NCI-H128 (cell line): Measurements from ENCODE around the gene TEF.
"Not testable (repeated sequence)": the region's sequence is repeated elsewhere in the genome, so short reads cannot be mapped to it uniquely, and the experiment has no call there.

ENCODE experiments used
- DNase-seq: peaks from one replicate; lab custom pipeline; 2025; ENCODE audit not compliant: unreplicated experiment; lab: John Stamatoyannopoulos, UW

TEF gene

GRCh38 chr22:41417622-41418390 is 36.1 kb downstream of the TEF start:
- no peak for DNase-seq

GRCh38 chr22:41418717-41419116 is 37.0 kb downstream of the TEF start:
- no peak for DNase-seq

- peak; percentile 12 for DNase-seq
These were observed 44.1 kb downstream of the TEF start for GRCh38 chr22:41425660-41426365.

GRCh38 chr22:41429232-41429950 is 47.6 kb downstream of the TEF start:
- no peak for DNase-seq

- DNase-seq, result no peak
These were observed 48.2 kb downstream of the TEF start for GRCh38 chr22:41429951-41430332.

- DNase-seq, result no peak
These were observed 49.9 kb downstream of the TEF start for GRCh38 chr22:41431656-41432055.

- not testable (repeated sequence) for DNase-seq
These were observed 51.7 kb downstream of the TEF start for GRCh38 chr22:41433480-41433879.

- DNase-seq, result not testable (repeated sequence)
These were observed 52.7 kb downstream of the TEF start for GRCh38 chr22:41434361-41435003.

GRCh38 chr22:41435560-41435959 is 53.8 kb downstream of the TEF start:
- no peak for DNase-seq

- no peak for DNase-seq
These were observed 54.8 kb downstream of the TEF start for GRCh38 chr22:41436322-41437113.

GRCh38 chr22:41437198-41437597 is 55.5 kb downstream of the TEF start:
- no peak for DNase-seq

- DNase-seq, result not testable (repeated sequence)
These were observed 58.8 kb downstream of the TEF start for GRCh38 chr22:41440511-41440910.

- no peak for DNase-seq
These were observed 60.6 kb downstream of the TEF start for GRCh38 chr22:41442240-41442792.

- peak; percentile 87 for DNase-seq
These were observed 62.8 kb downstream of the TEF start for GRCh38 chr22:41444360-41445128.

- no peak for DNase-seq
These were observed 63.7 kb downstream of the TEF start for GRCh38 chr22:41445129-41446056.

- DNase-seq, result no peak
These were observed 64.3 kb downstream of the TEF start for GRCh38 chr22:41446057-41446501.

GRCh38 chr22:41446639-41447434 is 65.1 kb downstream of the TEF start, which contains the start of gene TOB2:
TSS of gene TOB2 (minus strand) at chr22:41446801. CDS start at chr22:41437345, 9,456 bp downstream.
- peak; percentile 76 for DNase-seq
